Heart left ventricle (tissue), 16 donors: Measurements from ENCODE around the gene IDH3G. TPM values are rescaled to one million over a fixed set of nuclear protein-coding genes. Genes with fewer than 3 reads are reported as not detected.

Source experiments
- ATAC-seq, 4 donors: fragments of 200-7000 bp; cut with Tn5 transposase; one replicate each; pipeline ENCODE4 v1.9.1; 2020 to 2022; ENCODE audit warnings: moderate library complexity in 4 of 4, mild to moderate bottlenecking in 3 of 4, moderate number of reproducible peaks in 1 of 4
- DNase-seq, 5 donors: peaks; one replicate each; pipeline ENCODE4 v3.0.0-alpha.2; 2020
- H3K27ac ChIP-seq, 12 donors: fragments of 200-600 bp; sonication (generic) in 4 of 12; one replicate each; pipeline versions ENCODE4 v1.5.0 to v1.8.0; 2016 to 2022; ENCODE audit warnings: mild to moderate bottlenecking in 2 of 12
- H3K27me3 ChIP-seq, 9 donors: fragments of 200-600 bp; sonication (generic) in 2 of 9; one replicate each; pipeline versions ENCODE4 v1.5.1 to v1.8.0; 2016 to 2022; ENCODE audit warnings: mild to moderate bottlenecking in 3 of 9
- H3K36me3 ChIP-seq, 9 donors: fragments of 200-600 bp; sonication (generic) in 2 of 9; one replicate each; pipeline versions ENCODE4 v1.5.0 to v1.8.0; 2018 to 2022; ENCODE audit warnings: mild to moderate bottlenecking in 2 of 9
- H3K4me1 ChIP-seq, 12 donors: fragments of 200-600 bp; sonication (generic) in 4 of 12; one replicate each; pipeline versions ENCODE4 v1.5.0 to v1.8.0; 2016 to 2022; ENCODE audit warnings: mild to moderate bottlenecking in 3 of 12
- H3K4me3 ChIP-seq, 12 donors: fragments of 200-600 bp; sonication (generic) in 4 of 12; one replicate each; pipeline versions ENCODE4 v1.5.0 to v1.8.0; 2017 to 2022; ENCODE audit warnings: mild to moderate bottlenecking in 9 of 12, moderate library complexity in 4 of 12
- H3K9me3 ChIP-seq, 12 donors: fragments of 200-600 bp; sonication (generic) in 4 of 12; one replicate each; pipeline versions ENCODE4 v1.5.0 to v1.8.0; 2016 to 2022; ENCODE audit warnings: mild to moderate bottlenecking in 1 of 12
- POLR2A ChIP-seq, 2 donors: fragments of 450-650 bp; IDR thresholded peaks; one replicate each; pipeline ENCODE4 v1.6.1; 2017; ENCODE audit warnings: antibody characterized with exemption in 2 of 2, mild to moderate bottlenecking in 2 of 2, moderate library complexity in 2 of 2
- WGBS, 4 donors: extraction: QIAGEN DNeasy Blood & Tissue Kit in 2 of 4; methylation state at CpG; one replicate each; pipeline versions ENCODE4 v1.1.5 to v1.1.7; 2013 to 2018; 5-methylcytosine and 5-hydroxymethylcytosine counted together
- intact Hi-C, 10 donors: fragments of 100-400 bp; cut with DNase I; formaldehyde crosslinking; loops; one replicate each; pipeline versions ENCODE4 v1.11.1 to v1.14.2; 2022
- polyA plus RNA-seq, 2 donors: library from polyadenylated mRNA; stranded (reverse); fragments of 200-250 nt; gene quantifications; one replicate each; pipeline ENCODE4 v1.2.3, GENCODE V29; 2013
- total RNA-seq, 9 donors: library from RNA; depleted of rRNA in 2 of 9; stranded (reverse); fragments of >200 nt in 2 of 9; fragmentation: NEBNext Ultra II Directional in 3 of 9; extraction: Animal tissue kit (Norgen Biotek cat#: 25700) in 3 of 9; gene quantifications; one replicate each; pipeline versions ENCODE4 v1.1.0 to v1.2.4, GENCODE V29; 2016 to 2023
- TF ChIP-seq, protein P1 (sequence below), 12 donors: fragments of 200-600 bp; sonication (generic) in 4 of 12; IDR thresholded peaks; one replicate each; pipeline versions ENCODE4 v1.5.0 to v1.8.0; 2018 to 2022; ENCODE audit warnings: antibody characterized with exemption in 12 of 12, mild to moderate bottlenecking in 5 of 12
- donor health status: ischemic (EF 13 %, LVEDD 7.1; RV severe dilation, severe dysfunction).
- donor health status: healthy with polysubstance abuse.
- donor health status: DM: no; HTN: yes; CAD: no.
- donor health status: DM: no; HTN: no; CAD: no.
- donor health status: ischemic (EF 25% LVEDD 6.9; RV normal size, moderate dysfunction).
- donor health status: ischemic (EF 25% LVEDD 5.7; RV mildly dilated, moderate dysfunction).
- donor health status: healthy.
- donor health status: DM: yes; HTN: yes; CAD: no.
- donor health status: ischemic (EF 35%, LVEDD 5.7; RV mildly dilated, moderate dysfunction).
- donor health status: nonischemic (EF 11% LVEDD 7.7; RV severe dilation, severe dysfunction).
- donor health status: DM: yes; HTN: yes; CAD: no.
- donor health status: PGD.
- donor health status: ischemic (EF 29% LVEDD 5.4; RV normal size, mild dysfunction).
- donor health status: nonischemic (EF 23%, LVEDD 6.1; RV moderate dilation, normal function).

IDH3G gene
- total and polyA plus RNA-seq, 11 donors: 58.1 to 162 (median 71.4) TPM

DNA sequence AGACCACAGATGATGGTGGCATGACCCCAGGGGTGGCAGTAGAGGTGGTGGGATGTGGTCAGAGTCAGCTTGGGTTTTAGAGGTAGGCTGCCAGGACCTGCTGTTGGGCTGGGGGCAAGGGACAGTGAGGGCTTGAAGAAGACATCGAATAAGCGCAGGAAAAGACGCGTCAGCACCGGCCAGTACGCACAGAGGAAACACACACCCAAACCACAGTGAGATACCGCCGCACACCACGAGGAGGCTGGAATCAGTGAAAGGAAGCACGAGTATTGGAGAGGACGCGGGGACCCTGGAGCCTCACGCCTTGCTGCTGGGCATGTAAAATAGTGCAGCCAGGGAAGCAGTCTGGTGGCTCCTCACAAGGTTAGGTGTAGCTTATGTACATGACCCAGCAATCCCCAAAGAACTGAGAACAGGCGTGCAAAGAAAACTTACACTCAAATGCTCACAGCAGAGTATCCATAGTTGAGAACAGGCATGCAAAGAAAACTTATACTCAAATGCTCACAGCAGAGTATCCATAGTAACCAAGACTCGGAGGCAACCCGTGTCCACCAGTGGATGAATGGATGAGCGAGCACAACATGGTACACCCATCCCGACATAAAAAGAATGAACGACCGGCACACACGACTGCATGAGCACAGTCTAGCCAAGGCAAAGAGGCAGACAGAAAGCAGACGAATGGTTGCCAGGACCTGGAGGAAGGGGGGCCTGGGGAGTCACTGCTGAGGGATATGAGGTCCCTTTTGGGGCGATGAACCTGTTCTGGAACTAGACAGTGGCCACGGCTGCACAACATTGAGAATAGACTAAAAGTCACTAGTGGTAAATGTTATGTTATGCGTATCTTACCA lies 22.9 kb upstream of the IDH3G start:
- DNase-seq: no peak
- H3K36me3 ChIP-seq: no peaks in the 10 kb centered on the region

GRCh38 chrX:153814591-153815315 lies 20.6 kb upstream of the IDH3G start:
- 72 to 78% (median 74%) methylated on average over 19 of the region's 19 CpGs for WGBS, 4 donors
- no peak for ATAC-seq
- intact Hi-C loops: no loop called here
- no peak for TF ChIP-seq POLR2A (IDR thresholded peaks at IDR 0.05)
- H3K27ac ChIP-seq: no peak overlapping the region
- H3K4me1 ChIP-seq: peaks cover 0 to 7% (median 0%) of the 10 kb centered on the region in 12 donors
- peak in 1 of 5 donors; percentile 11 for DNase-seq
- H3K27me3 ChIP-seq: peaks cover 0 to 29% (median 0%) of the 10 kb centered on the region in 9 donors
- no peaks in the 10 kb centered on the region for H3K36me3 ChIP-seq
- H3K9me3 ChIP-seq: no peaks in the 10 kb centered on the region
- H3K4me3 ChIP-seq: no peak overlapping the region

More for the DNA sequence above, 22.9 kb upstream of the IDH3G start:
- peaks cover 0 to 7% (median 0%) of the 10 kb centered on the region in 12 donors for H3K4me1 ChIP-seq
- no peak overlapping the region for H3K27ac ChIP-seq
- ATAC-seq: peak in 1 of 4 donors; percentile 42
- peaks cover 0 to 43% (median 0%) of the 10 kb centered on the region in 9 donors for H3K27me3 ChIP-seq
- intact Hi-C loops: no loop called here
- no peak overlapping the region for H3K4me3 ChIP-seq
- no peaks in the 10 kb centered on the region for H3K9me3 ChIP-seq
- WGBS, 4 donors: 67 to 85% (median 77%) methylated on average over 25 of the region's 25 CpGs
- no peak for TF ChIP-seq POLR2A (IDR thresholded peaks at IDR 0.05)
- TF ChIP-seq, protein P1, sequence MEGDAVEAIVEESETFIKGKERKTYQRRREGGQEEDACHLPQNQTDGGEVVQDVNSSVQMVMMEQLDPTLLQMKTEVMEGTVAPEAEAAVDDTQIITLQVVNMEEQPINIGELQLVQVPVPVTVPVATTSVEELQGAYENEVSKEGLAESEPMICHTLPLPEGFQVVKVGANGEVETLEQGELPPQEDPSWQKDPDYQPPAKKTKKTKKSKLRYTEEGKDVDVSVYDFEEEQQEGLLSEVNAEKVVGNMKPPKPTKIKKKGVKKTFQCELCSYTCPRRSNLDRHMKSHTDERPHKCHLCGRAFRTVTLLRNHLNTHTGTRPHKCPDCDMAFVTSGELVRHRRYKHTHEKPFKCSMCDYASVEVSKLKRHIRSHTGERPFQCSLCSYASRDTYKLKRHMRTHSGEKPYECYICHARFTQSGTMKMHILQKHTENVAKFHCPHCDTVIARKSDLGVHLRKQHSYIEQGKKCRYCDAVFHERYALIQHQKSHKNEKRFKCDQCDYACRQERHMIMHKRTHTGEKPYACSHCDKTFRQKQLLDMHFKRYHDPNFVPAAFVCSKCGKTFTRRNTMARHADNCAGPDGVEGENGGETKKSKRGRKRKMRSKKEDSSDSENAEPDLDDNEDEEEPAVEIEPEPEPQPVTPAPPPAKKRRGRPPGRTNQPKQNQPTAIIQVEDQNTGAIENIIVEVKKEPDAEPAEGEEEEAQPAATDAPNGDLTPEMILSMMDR (IDR thresholded peaks at IDR 0.05): no peak

DNA sequence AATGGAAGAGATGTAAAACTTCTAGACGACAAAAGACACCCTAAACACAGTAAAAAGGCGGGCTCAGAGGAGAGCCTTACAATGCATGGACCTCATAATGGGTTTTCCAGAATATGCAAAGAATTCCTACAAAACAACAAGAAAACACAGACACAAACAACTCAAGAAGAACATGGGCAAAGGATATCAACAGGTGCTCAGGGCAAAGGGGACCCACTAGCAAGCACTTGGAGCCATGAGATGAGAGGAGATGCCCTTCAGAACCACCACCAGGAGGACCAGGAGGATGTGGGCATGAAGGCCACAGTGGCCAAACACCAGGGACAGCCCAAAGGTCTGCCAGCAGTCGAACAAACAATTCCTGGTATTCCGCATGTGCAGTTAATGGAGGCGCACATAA lies 19.0 kb upstream of the IDH3G start:
- no peak for ATAC-seq
- WGBS, 4 donors: 81 to 95% (median 90%) methylated on average over 5 of the region's 5 CpGs
- peaks cover 0 to 13% (median 0%) of the 10 kb centered on the region in 9 donors for H3K27me3 ChIP-seq
- no peaks in the 10 kb centered on the region for H3K4me1 ChIP-seq
- H3K9me3 ChIP-seq: no peaks in the 10 kb centered on the region
- H3K4me3 ChIP-seq: no peak overlapping the region
- H3K27ac ChIP-seq: no peak overlapping the region
- intact Hi-C loops: no loop called here
- DNase-seq: no peak
- H3K36me3 ChIP-seq: no peaks in the 10 kb centered on the region
- no peak for TF ChIP-seq POLR2A (IDR thresholded peaks at IDR 0.05)
- TF ChIP-seq, protein P1 (IDR thresholded peaks at IDR 0.05): no peak

DNA sequence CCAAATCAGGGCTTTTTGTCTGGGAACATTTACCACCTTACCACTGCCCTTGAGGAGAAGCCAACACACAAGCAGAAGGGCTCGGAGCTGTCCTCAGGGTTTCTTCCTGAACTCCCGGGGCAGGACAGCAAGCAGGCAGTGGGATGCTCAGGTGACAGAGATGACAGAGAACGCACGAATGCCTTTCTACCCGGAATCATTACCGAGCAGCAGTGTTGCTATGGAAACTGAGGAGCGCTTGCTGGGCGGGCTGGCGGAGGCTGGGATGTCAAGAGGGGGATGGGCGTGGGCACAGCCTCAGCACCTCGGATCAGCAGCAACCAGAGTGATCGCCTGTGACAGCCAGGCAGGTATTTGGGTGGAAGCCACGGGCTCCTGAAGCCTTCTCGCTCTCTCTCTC lies 18.0 kb upstream of the IDH3G start:
- intact Hi-C loops: no loop called here
- Histone ChIP-seq H3K27me3 (peaks cover 0 to 4% (median 0%) of the 10 kb centered on the region in 9 donors), H3K9me3 (no peaks in the 10 kb centered on the region), H3K36me3 (no peaks in the 10 kb centered on the region), H3K4me1 (no peaks in the 10 kb centered on the region), H3K4me3 (no peak overlapping the region), H3K27ac (no peak overlapping the region)
- TF ChIP-seq, protein P1 (IDR thresholded peaks at IDR 0.05): no peak
- DNase-seq (no peak), ATAC-seq (no peak)
- 59 to 73% (median 65%) methylated on average over 8 to 14 of the region's 14 CpGs for WGBS, 4 donors
